HG03521 (cell line): ENCODE measurements around the gene CATSPERZ.

ENCODE experiments used
- ATAC-seq: cut with Tn5 transposase; IDR thresholded peaks from one replicate; pipeline ENCODE4 v1.9.1; 2021; ENCODE audit warnings: mild to moderate bottlenecking, moderate library complexity; ENCODE audit not compliant: unreplicated experiment

CATSPERZ gene, protein sequence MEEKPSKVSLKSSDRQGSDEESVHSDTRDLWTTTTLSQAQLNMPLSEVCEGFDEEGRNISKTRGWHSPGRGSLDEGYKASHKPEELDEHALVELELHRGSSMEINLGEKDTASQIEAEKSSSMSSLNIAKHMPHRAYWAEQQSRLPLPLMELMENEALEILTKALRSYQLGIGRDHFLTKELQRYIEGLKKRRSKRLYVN

DNA sequence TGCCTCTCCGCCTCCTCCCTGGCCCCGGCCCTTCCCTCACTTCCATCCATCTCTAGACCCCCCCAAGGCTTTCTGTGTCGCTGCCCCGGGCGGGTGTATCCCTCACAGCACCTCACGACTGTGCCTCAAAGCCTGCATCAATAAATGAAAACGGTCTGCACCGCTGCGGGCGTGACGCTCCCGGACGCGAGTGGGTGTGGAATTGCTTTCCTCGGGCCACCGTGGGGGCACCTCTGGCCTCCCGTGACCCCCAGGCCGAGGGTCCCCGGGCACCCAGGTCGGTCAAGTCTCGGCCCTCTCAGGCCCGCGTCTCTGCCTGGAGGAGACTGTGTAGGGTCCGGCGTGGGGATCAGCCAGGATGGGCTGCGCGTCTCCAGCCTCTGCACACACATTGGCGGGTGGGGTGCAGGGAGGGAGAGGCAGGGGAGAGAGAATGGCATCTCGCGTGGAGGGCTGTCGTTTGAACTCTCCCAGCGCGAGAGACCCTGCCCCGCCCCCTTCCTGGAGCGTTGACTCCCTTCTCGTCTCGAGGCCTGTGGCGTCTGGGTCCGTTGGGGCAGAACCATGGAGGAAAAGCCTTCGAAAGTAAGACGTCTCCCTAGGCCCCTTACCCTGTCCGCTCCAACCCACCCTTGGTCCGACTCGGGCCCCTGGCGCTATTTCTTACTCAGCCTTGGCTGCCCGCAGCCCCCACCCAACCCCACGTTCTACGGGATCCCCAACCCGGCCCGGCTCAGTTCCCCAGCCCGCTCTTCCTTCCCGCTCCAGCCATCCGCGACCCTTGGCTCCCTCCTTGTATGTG, at the start of gene CATSPERZ:
TSS of gene CATSPERZ (plus strand) at position 512 of the 802 bp plus-strand sequence. CDS start at position 565, 53 bp downstream.
- ATAC-seq = no peak

DNA sequence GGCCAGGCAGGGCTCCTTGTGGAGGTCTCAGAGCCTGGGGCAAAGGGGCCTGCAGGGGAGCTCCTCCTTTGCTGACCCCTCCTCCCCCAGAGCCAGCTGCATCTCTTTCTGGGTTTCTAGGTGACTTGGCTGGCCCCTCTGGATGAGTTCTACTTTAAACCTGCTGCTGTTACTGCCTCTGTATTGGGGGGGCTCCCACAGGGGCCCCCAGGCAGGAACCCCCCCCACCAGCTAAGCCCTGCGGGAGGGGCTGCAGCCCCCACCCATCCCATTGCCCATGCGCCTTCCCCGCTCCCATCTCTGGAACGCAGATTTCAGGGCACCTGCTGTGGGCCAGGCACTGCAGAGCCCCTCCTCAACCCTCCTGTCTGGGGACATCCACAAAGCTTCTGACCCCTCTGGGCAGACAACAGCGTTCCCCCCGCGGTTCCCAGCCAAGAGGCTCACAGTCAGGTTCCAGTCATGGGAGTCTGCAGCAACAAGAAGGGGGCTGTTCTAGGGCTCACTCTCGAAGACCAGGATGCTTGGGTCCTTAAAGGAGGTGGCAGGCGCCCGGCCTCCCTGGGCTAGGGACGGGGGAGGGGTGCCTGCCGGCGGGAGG, 49.6 kb upstream of the CATSPERZ start:
- ATAC-seq = no peak

DNA sequence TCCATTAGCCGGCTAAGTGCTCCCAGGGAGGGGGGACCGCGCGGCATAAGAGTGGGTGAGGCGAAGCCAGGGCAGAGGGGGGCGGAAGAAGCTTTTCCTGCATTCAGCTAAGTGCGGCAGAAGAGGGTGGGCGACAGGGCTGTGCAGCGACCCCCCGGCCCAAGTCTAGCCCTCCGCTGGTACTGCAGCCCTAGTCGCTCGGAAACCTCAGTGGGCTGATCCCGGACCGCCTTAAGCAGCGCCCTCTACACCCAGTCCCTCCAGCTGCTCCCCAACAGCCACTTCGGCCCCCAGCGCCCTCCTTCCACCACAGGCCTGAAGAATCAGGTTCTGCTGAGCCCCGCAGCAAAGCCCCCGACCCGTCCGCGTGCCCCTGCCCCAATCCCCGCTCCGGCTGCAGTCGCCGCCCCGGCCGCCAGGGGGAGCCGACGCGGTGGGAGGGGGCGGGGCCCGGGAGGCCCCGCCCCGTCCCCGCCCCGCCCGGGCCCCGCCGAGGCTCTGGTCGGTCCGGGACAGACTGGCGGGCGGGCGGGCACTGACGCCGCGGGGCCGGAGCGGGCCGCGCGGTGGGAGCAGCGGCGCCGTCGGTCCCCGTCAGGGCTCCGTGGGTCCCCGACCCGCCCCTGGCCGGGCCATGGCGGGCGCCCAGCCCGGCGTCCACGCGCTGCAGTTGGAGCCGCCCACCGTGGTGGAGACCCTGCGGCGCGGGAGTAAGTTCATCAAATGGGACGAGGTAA, 49.0 kb upstream of the CATSPERZ start, which contains the start of gene PLCB3:
TSS of gene PLCB3 (plus strand) at position 515 of the 737 bp plus-strand sequence. CDS start at position 635, 120 bp downstream.
- ATAC-seq = peak; percentile 42

DNA sequence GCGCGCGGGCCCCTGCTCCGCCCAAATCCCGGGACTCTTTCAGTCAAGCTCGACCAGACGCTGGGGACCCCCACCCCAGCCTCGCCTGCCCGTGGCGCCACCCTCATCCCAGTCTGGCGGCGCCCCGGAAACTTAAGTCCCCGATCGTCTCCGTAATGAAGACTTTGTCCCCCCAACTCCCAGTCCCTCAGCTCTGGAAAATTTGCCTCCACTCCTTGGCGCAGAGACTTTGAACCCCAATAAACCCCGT, 48.5 kb upstream of the CATSPERZ start:
- ATAC-seq = no peak

DNA sequence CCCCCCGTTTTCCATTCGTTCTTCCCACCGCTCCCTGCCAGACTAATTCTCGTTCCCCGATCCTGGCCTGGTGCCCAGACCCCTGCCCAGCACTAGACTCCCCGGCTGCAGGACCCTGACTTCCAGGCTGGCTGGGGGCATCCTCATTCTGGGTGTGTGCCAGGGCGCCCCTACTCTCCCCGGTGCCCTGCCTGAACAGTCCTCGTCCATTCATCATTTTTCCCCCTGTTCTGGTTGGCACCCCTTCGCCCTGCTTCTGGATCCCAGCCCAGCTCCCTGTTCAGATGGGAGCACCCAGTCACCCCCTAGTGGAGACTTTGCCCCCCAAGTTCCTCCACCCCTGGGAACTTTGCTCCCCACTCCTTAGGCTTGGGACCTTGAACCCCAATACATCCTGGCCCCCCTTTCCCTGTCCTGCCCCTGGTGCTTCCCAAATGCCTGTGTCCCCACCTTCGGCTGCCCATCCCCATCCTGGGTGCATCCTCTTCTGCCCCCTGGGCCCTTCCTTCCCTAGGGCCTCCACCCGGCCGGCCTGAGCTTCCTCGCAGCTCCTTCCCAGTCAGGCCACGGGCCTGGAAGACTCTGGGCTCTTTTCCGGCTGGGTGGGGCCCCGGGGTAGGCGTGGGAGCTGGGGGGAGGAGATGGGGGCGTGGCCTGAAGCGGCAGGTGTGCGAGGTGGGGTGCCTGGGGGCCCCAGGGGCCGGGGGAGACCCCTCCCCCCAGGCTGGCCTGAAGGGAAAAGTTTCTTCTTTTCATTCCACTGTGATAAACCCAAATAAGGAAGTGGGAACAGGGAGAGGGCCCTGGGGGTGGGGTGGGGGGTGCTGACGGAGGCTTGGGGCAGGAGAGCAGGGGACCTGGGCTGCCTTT, 47.9 kb upstream of the CATSPERZ start:
- no peak for ATAC-seq

DNA sequence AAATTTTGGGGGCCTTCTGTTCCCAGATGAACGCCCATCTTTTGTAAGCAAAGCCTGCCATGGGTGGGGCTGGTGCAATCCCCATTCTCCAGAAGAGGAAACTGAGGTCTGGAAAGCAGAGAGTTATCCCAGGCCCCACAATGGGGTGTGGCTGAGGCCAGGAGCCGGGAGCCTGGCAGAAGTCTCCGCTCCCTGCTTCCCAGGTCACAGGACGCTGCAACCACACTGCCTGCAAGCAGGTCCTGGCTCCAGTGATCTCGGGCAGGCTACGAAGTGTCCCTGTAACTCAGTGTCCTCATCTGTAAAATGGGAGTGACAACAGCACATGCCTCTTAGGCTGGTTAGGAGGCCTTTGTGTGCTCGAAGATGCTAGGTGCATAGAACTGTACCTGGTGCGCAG, 47.1 kb upstream of the CATSPERZ start:
- no peak for ATAC-seq

DNA sequence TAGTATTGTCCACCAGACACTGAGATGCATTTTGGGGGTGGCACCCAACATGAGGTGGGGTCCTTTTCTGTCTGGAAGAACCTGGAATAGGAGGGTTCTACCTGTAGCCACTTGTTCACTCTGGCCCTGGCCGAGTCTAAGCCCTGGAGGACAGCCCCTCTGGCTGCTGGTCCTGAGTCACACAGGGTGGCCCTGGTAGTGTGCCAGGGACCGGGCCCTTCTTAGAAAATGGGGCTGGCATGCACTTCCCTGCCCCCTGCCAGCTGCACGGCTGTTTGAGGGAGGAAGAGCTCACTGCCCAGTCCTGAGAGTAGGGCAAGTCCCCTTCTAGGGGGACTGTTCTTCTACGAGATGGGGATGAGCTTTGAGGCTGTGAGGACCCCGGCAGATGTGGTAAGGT, 46.7 kb upstream of the CATSPERZ start:
- ATAC-seq = no peak

DNA sequence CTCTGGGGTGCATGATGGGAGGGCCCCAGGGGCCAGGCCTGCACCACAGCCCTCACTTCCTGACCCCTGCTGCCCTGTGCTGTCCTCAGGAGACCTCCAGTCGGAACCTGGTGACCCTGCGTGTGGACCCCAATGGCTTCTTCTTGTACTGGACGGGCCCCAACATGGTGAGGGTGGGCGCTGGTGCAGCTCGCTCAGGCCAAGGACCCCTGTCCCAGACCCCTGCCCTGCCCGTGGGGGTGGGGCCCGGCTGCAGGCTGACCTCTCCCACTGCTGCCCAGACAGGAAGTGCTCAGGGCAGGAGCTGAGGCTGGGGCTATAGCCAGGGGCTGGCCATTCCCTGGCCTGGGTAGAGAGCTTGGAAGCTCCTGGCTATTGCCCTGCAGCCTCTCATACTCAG, 45.8 kb upstream of the CATSPERZ start:
- ATAC-seq = no peak

DNA sequence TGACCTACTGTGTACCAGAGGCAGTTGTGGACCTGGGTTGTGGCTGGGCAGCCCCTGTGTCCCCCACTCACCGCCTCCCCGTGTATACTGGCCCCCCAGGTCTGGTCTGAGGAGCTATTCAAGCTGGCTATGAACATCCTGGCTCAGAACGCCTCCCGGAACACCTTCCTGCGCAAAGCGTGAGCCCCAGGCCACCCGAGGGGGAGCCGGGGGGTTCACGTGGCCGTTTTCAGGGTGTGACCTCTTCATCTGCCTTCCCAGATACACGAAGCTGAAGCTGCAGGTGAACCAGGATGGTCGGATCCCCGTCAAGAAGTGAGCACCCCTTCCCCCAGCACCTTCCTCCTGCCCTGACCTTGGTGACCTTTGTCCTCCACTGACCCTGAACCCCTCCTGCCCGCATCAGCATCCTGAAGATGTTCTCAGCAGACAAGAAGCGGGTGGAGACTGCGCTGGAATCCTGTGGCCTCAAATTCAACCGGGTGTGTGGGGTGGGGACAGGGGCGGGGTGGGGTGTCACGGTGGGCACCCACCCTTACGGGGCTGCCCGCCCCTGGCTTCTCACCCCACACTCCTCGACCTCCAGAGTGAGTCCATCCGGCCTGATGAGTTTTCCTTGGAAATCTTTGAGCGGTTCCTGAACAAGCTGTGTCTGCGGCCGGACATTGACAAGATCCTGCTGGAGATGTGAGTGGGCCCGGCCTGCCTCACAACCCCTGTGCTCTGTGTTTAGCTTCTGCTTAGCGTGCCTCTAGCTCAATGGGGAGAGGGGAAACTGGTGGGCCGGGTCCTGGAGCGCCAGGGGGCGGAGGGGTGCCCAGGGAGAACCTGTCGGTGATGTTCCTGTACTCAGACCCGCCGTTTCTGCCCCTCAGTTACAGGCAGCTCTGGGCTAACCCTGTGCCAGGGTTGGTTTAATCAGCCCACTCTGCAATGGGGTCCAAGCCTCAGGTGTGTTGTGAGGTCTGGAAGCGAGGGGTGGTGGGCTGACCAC, 44.7 kb upstream of the CATSPERZ start:
- no peak for ATAC-seq

DNA sequence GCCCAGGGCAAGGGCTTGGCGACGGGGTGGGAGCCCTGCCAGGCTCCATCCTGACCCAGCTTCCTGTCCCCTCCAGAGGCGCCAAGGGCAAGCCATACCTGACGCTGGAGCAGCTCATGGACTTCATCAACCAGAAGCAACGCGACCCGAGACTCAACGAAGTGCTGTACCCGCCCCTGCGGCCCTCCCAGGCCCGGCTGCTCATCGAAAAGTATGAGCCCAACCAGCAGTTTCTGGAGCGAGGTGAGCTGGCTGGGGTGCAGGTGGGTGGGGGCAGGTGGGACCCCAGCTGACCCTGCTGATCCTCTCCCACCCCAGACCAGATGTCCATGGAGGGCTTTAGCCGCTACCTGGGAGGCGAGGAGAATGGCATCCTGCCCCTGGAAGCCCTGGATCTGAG, 43.9 kb upstream of the CATSPERZ start:
- no peak for ATAC-seq

DNA sequence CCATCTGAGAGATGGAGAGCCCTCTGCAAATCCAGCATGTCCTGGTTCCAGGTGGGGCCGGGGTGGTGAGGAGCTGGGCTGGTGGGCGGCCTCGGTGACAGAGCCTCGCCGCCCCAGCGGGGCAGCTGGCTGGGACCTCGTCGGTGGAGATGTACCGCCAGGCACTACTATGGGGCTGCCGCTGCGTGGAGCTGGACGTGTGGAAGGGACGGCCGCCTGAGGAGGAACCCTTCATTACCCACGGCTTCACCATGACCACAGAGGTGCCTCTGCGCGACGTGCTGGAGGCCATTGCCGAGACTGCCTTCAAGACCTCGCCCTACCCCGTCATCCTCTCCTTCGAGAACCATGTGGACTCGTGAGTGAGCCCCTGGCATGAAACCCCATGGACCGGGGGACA, 41.8 kb upstream of the CATSPERZ start:
- ATAC-seq = no peak

DNA sequence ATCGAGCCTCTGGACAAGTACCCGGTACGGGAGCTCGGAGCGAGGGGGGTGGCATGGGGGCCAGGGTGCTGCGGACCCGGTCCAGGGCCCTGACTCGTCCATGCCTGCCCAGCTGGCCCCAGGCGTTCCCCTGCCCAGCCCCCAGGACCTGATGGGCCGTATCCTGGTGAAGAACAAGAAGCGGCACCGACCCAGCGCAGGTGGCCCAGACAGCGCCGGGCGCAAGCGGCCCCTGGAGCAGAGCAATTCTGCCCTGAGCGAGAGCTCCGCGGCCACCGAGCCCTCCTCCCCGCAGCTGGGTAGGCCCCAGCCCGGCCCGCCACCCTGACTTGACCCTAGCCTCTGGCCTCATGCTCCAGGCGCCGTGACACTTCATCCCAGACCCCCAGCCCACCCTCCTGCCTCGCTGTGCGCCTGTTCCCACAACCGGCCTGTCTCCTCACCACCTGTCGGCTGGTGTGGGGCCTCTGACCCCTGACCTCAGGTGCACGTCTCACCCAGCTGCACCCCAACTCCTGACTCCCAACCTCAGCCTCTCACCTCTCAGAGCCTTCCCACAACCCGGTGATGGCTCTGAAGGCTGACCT, 41.1 kb upstream of the CATSPERZ start:
- ATAC-seq = no peak

DNA sequence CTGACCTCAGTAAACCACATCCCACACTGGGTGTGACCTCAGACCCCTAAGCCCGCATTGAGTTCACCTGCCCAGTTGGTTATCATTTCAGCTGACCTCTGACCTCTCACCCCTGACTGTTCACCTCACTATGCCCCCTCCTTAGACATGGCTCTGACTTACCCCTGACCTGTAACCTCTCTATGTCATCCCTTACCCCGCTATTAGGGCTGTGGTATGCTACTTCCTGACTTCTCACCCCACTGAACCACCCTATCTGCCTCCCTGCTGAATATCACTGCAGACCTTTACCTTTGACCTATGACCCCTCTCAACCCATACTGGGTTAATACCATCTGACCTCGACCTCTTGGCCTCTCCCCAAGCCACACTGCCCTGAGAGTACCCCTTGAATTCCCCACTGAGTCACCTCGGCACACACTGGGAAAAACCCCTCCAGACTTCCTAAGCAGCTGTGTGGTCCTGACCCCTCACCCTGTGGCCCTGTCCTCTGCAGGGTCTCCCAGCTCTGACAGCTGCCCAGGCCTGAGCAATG, 40.6 kb upstream of the CATSPERZ start:
- no peak for ATAC-seq

DNA sequence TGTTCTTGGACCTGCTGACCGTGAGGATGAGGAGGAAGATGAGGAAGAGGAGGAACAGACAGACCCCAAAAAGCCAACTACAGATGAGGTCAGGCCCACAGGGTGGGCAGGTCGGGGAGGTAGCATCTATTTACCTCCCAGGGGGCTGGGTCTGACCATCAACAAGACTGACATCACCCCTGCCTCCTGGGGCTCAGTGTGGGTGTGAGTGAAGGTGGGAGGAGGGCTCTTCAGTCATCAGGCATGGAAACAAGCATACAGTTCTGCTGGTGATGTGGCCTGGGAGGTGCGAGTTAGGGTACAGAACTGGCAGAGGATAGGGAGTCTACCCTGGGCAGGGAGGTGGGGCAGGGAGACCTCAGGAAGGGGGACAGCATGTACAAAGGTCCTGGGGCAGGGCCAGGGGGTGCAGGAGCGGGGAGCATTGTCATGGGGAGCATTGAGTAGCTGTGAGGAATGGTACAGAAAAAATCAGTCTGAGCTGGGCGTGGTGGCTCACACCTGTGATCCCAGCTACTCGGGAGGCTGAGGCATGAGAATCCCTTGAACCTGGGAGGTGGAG, 39.9 kb upstream of the CATSPERZ start:
- no peak for ATAC-seq

DNA sequence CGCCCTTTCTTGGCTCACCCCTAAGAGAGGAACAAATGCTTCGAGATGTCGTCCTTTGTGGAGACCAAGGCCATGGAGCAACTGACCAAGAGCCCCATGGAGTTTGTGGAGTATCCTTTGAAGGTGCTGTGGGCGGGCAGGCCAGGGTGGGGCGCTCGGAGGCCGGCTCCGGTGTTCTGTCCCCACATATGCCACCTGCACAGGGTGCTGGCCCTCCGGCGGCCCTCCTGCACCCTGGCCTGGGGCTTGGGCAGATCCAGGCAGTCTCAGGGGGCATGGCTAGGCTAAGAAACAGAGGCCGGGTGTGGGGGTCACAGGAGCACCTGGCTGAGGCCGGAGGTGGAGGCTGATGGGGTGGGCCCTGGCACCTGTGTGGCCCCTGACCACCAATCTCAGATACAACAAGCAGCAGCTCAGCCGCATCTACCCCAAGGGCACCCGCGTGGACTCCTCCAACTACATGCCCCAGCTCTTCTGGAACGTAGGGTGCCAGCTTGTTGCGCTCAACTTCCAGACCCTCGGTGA, 38.5 kb upstream of the CATSPERZ start:
- ATAC-seq = no peak

DNA sequence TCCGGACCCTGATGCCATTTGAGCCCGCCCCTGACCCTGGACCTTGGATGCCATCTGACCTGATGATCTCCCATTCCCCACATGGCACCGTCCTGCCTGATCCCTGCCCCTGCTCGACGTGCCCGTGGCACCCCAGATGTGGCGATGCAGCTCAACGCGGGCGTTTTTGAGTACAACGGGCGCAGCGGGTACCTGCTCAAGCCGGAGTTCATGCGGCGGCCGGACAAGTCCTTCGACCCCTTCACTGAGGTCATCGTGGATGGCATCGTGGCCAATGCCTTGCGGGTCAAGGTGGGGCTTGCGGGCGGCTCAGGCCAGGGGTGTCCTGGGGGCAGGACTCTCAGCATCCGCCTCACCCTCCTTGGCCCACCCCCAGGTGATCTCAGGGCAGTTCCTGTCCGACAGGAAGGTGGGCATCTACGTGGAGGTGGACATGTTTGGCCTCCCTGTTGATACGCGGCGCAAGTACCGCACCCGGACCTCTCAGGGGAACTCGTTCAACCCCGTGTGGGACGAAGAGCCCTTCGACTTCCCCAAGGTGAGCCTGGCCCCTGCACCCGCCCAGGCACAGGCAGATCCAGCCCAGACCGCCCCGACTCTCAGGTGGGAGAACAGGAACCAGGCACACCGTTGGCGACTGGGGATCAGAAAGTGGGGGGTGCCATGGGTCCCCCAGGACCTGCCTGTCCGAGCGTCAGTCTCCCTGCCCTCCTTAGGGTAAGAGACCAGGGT, 37.7 kb upstream of the CATSPERZ start:
- ATAC-seq = no peak
